ENCODE results near the gene NLGN3.
"Not testable (repeated sequence)": the region's sequence is repeated elsewhere in the genome, so short reads cannot be mapped to it uniquely, and the experiment has no call there.

Gene NLGN3

DNA sequence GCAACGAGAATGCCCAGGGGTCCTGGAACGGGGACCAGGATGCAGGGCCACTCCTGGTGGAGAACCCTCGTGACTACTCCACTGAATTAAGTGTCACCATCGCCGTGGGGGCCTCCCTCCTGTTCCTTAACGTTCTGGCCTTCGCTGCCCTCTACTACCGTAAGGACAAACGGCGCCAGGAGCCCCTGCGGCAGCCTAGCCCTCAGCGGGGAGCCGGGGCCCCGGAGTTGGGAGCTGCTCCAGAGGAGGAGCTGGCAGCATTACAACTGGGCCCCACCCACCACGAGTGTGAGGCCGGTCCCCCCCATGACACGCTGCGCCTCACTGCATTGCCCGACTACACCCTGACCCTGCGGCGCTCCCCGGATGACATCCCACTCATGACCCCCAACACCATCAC, 24.9 kb downstream of the NLGN3 start:
- WGBS, 2 experiments (ENCODE audit: insufficient coverage in 2 of 2): 90 to 92% methylated on average over 13 to 14 of the region's 22 CpGs
- no peaks in the 10 kb centered on the region for H3K36me3 ChIP-seq (ENCODE audit: control insufficient read depth, insufficient read depth, low read length)
- H3K4me3 ChIP-seq (ENCODE audit: extremely low read depth, insufficient read depth, low read length, poor library complexity, severe bottlenecking): no peak overlapping the region
- no peaks in the 10 kb centered on the region for H3K9me3 ChIP-seq (ENCODE audit: control insufficient read depth, low read length)
- H3K27ac ChIP-seq (ENCODE audit: low read depth, low read length, severe bottlenecking): no peak overlapping the region
- no peaks in the 10 kb centered on the region for H3K4me1 ChIP-seq (ENCODE audit: control insufficient read depth, insufficient read depth, low read length, poor library complexity, severe bottlenecking)

DNA sequence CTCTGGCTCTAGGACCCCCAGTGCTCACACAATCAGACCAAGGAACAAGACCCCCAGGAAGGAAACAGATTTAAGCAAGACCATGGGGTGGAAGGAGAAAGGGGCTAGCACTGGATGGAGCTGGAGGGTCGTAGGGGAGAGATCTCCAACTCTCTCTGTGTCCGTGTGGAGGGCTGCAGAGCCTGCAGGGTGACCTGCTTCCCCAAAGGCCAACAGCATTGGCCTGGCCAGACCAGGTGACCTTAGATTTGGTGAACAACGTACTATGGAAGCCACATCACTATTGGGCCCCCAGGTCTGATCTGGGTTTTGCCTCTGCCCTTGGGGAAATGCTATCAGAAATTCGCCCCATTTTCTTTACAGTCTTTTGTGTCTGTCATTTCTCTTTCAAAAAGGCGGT, 26.0 kb downstream of the NLGN3 start:
- H3K4me3 ChIP-seq (ENCODE audit: extremely low read depth, insufficient read depth, low read length, poor library complexity, severe bottlenecking): no peak overlapping the region
- H3K27ac ChIP-seq (ENCODE audit: low read depth, low read length, severe bottlenecking): no peak overlapping the region
- H3K36me3 ChIP-seq (ENCODE audit: control insufficient read depth, insufficient read depth, low read length): no peaks in the 10 kb centered on the region
- no peaks in the 10 kb centered on the region for H3K9me3 ChIP-seq (ENCODE audit: control insufficient read depth, low read length)
- WGBS, 2 experiments (ENCODE audit: insufficient coverage in 2 of 2): 84 to 100% methylated on average over 1 to 3 of the region's 5 CpGs
- no peaks in the 10 kb centered on the region for H3K4me1 ChIP-seq (ENCODE audit: control insufficient read depth, insufficient read depth, low read length, poor library complexity, severe bottlenecking)

DNA sequence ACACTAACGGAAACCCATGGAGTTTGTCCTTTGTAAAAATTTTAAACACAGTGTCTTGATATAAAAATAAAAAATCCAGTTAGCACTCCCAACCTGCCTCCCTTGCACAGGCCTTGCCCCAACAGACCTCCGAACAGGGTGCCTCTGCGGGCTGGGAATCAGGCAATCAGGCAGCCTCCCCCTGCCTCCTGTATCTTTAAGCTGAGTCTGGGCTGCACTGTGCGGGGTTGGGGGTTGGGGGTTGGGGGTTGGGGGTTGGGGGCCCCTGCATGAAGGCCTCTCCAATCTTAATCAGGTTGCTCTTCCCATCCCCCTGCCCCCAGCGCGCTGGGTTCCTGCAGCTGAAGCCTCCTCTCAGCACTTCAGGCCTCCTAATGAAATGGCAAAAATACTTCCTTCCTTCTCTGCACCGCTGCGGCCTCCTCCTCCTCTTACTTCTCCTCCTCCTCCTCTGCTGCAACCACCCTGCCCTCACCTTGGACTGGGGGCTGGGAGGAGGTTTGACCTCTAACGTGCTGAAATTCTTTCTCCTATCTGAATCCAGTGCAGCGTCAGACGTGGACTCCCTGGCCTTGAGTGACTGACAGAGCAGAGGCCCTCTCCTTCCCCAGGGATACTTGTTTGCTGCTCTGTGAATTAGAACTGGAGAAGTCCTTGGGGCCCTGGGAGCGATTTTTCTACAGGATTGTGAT, 26.6 kb downstream of the NLGN3 start:
- H3K27ac ChIP-seq (ENCODE audit: low read depth, low read length, severe bottlenecking): no peak overlapping the region

DNA sequence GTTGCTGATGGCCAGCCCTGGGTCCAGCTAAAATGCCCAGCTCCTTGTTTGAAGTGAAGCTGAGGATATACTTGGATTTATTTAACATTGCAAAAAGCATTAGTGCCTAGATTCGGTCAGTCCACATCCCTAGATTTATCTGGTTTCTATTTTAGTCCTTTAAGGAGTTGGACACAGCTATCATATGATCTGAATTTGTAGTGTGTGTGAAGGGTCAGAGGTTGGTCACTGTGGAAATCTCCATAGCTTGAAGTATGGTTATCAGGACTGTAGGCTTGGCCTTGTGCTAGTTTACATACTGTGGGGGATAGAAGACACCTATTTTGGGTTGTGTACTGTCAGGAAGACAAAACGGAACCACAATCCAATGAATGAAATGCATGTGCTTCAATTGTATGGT, 28.8 kb downstream of the NLGN3 start:
- WGBS, 2 experiments (ENCODE audit: insufficient coverage in 2 of 2): 100% methylated on average over 1 of the region's 2 CpGs
- H3K27ac ChIP-seq (ENCODE audit: low read depth, low read length, severe bottlenecking): no peak overlapping the region
- H3K4me3 ChIP-seq (ENCODE audit: extremely low read depth, insufficient read depth, low read length, poor library complexity, severe bottlenecking): no peak overlapping the region
- H3K4me1 ChIP-seq (ENCODE audit: control insufficient read depth, insufficient read depth, low read length, poor library complexity, severe bottlenecking): peaks cover 9% of the 10 kb centered on the region
- no peaks in the 10 kb centered on the region for H3K36me3 ChIP-seq (ENCODE audit: control insufficient read depth, insufficient read depth, low read length)
- no peaks in the 10 kb centered on the region for H3K9me3 ChIP-seq (ENCODE audit: control insufficient read depth, low read length)

More for the DNA sequence above, 26.6 kb downstream of the NLGN3 start:
- Histone ChIP-seq H3K4me1 (ENCODE audit: control insufficient read depth, insufficient read depth, low read length, poor library complexity, severe bottlenecking) (no peaks in the 10 kb centered on the region), H3K9me3 (ENCODE audit: control insufficient read depth, low read length) (no peaks in the 10 kb centered on the region), H3K36me3 (ENCODE audit: control insufficient read depth, insufficient read depth, low read length) (no peaks in the 10 kb centered on the region), H3K4me3 (ENCODE audit: extremely low read depth, insufficient read depth, low read length, poor library complexity, severe bottlenecking) (no peak overlapping the region)
- 10 to 20% methylated on average over 2 of the region's 12 CpGs for WGBS, 2 experiments (ENCODE audit: insufficient coverage in 2 of 2)

DNA sequence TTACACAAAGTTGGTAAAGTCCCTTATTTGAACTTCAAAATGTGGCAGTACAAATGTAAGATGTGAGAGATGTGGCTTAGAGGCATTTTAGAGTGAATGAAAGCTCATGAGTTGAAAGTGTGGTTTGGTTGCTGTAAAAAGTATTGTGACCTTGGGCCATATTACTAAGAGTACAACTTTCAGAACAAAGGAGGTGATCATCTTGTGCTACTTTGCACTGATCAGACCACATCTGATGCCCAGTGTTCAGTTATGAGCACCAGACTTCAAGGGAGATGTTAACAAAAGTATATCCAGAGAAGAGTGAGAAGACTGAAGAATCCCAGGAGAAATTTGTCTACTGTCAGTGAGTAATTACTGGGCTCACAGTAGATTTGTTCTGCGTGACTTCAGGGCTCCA, 30.2 kb downstream of the NLGN3 start:
- Histone ChIP-seq H3K9me3 (ENCODE audit: control insufficient read depth, low read length) (no peaks in the 10 kb centered on the region), H3K27ac (ENCODE audit: low read depth, low read length, severe bottlenecking) (no peak overlapping the region), H3K4me1 (ENCODE audit: control insufficient read depth, insufficient read depth, low read length, poor library complexity, severe bottlenecking) (peaks cover 9% of the 10 kb centered on the region), H3K4me3 (ENCODE audit: extremely low read depth, insufficient read depth, low read length, poor library complexity, severe bottlenecking) (no peak overlapping the region), H3K36me3 (ENCODE audit: control insufficient read depth, insufficient read depth, low read length) (no peaks in the 10 kb centered on the region)
- no CpG with 5 or more reads among the region's 1 CpG for WGBS, 2 experiments (ENCODE audit: insufficient coverage in 2 of 2)

DNA sequence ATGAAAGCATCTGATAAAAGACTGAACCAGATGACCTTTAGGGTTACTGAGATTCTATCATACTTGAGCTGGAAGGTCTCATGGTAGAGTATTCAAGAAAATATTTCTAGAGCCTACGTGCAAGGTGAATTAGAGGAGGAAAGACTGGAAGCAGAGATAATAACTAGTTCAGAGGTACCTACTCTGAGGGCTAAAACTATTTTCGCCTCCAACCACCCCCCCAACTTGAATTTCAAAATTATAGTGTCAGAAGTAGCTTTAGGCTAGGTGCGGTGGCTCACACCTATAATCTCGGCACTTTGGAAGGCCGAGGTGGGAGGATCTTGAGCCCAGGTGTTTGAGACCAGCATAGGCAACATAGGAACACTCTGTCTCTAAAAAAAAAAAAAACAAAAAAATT, 30.9 kb downstream of the NLGN3 start:
- Histone ChIP-seq H3K4me3 (ENCODE audit: extremely low read depth, insufficient read depth, low read length, poor library complexity, severe bottlenecking) (no peak overlapping the region), H3K36me3 (ENCODE audit: control insufficient read depth, insufficient read depth, low read length) (no peaks in the 10 kb centered on the region), H3K9me3 (ENCODE audit: control insufficient read depth, low read length) (no peaks in the 10 kb centered on the region), H3K4me1 (ENCODE audit: control insufficient read depth, insufficient read depth, low read length, poor library complexity, severe bottlenecking) (peaks cover 9% of the 10 kb centered on the region), H3K27ac (ENCODE audit: low read depth, low read length, severe bottlenecking) (no peak overlapping the region)
- WGBS, 2 experiments (ENCODE audit: insufficient coverage in 2 of 2): no CpG with 5 or more reads among the region's 5 CpGs

DNA sequence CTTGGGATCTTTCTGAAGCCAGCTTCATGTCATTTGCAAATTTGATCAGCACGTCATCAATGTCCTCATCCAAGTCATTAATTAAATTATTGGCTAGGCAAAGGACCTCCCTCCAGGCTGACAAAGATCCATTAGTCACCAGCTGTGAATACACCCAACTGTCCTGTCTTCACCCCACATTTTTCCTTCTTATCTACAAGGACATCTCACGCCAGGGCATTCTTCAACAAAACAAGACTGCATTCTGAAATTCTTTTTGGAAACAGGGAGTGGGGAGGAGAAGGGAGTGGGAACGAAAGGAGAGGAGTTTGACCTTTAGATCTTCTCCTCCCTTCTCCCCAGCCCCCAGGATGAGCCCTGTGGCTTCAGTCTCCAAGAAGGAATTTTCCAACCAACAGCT, 32.7 kb downstream of the NLGN3 start:
- no peak overlapping the region for H3K27ac ChIP-seq (ENCODE audit: low read depth, low read length, severe bottlenecking)
- no peak overlapping the region for H3K4me3 ChIP-seq (ENCODE audit: extremely low read depth, insufficient read depth, low read length, poor library complexity, severe bottlenecking)
- no peaks in the 10 kb centered on the region for H3K9me3 ChIP-seq (ENCODE audit: control insufficient read depth, low read length)
- WGBS, 2 experiments (ENCODE audit: insufficient coverage in 2 of 2): no CpG with 5 or more reads among the region's 3 CpGs
- H3K4me1 ChIP-seq (ENCODE audit: control insufficient read depth, insufficient read depth, low read length, poor library complexity, severe bottlenecking): peaks cover 9% of the 10 kb centered on the region
- no peaks in the 10 kb centered on the region for H3K36me3 ChIP-seq (ENCODE audit: control insufficient read depth, insufficient read depth, low read length)

DNA sequence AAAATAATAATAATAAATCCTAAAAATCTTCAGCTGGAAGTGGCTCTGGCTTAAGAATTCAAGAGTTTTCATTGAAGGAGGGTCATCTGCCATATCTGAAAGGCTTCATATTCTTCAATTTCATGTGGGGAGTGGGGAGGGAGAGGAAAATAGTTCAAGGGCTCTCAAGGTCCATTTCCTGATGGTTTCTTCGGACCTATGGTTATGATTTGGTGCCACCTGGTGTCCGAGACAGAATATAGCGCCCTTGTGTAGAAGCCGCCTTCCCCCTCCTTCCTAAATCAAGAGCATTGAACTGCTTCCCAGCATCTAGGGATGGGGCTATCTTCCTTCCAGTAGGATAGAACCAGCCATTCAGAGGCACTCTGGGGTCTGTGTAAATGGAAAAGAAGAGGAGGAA, 34.3 kb downstream of the NLGN3 start:
- Histone ChIP-seq H3K9me3 (ENCODE audit: control insufficient read depth, low read length) (no peaks in the 10 kb centered on the region), H3K27ac (ENCODE audit: low read depth, low read length, severe bottlenecking) (no peak overlapping the region), H3K36me3 (ENCODE audit: control insufficient read depth, insufficient read depth, low read length) (no peaks in the 10 kb centered on the region), H3K4me3 (ENCODE audit: extremely low read depth, insufficient read depth, low read length, poor library complexity, severe bottlenecking) (no peak overlapping the region), H3K4me1 (ENCODE audit: control insufficient read depth, insufficient read depth, low read length, poor library complexity, severe bottlenecking) (peaks cover 17% of the 10 kb centered on the region)
- WGBS, 2 experiments (ENCODE audit: insufficient coverage in 2 of 2): 0% methylated on average over 1 of the region's 4 CpGs; no CpG with 5 or more reads in 1 of the 2 experiments

DNA sequence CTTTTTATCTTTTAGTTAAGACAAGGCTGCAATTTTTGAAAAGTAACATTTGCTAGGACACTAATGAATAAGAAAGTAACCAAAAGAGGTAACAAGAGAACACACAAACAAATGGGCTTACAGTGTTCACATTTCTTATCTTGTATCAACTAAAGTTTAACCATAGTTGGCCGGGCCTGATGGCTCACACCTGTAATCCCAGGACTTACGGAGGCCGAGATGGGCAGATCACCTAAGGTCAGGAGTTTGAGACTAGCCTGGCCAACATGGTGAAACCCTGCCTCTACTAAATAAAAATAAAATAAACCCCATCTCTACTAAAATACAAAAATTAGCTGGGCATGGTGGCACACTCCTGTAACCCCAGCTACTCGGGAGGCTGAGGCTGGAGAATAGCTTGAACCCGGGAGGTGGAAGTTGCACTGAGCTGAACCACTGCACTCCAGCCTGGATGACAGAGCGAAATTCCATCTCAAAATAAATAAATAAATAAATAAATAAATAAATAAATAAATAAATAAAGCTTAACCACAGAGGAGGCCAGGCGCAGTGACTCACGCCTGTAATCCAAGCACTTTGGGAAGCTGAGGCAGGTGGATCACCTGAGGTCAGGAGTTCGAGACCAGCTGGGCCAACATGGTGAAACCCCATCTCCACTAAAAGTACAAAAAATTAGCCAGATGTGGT, 36.1 kb downstream of the NLGN3 start:
- not testable (repeated sequence) for H3K4me3 ChIP-seq (ENCODE audit: extremely low read depth, insufficient read depth, low read length, poor library complexity, severe bottlenecking); H3K27ac ChIP-seq (ENCODE audit: low read depth, low read length, severe bottlenecking)
- WGBS, 2 experiments (ENCODE audit: insufficient coverage in 2 of 2): 62% methylated on average over 3 of the region's 9 CpGs; no CpG with 5 or more reads in 1 of the 2 experiments

DNA sequence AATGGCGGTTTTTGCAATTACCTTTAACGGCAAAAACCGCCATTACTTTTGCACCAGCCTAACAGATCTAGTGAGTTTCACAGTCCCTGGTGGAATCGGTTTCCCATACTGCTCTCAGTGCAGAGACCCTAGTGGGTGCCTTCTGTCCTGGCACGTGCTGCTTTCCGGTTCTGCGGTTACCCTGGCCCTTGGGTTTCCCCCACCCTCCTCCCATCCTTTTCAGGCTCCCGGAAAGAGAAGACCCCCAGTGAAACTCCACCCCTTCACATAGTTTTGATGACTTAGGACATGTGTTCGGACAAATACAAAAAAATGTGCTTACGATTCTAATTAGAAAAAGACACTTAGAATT, 36.9 kb downstream of the NLGN3 start:
- Histone ChIP-seq H3K4me3 (ENCODE audit: extremely low read depth, insufficient read depth, low read length, poor library complexity, severe bottlenecking) (peak overlapping the region; percentile 22), H3K27ac (ENCODE audit: low read depth, low read length, severe bottlenecking) (peak overlapping the region; percentile 76), H3K36me3 (ENCODE audit: control insufficient read depth, insufficient read depth, low read length) (no peaks in the 10 kb centered on the region), H3K4me1 (ENCODE audit: control insufficient read depth, insufficient read depth, low read length, poor library complexity, severe bottlenecking) (peaks cover 17% of the 10 kb centered on the region), H3K9me3 (ENCODE audit: control insufficient read depth, low read length) (no peaks in the 10 kb centered on the region)
- WGBS, 2 experiments (ENCODE audit: insufficient coverage in 2 of 2): 50% methylated on average over 1 of the region's 10 CpGs; no CpG with 5 or more reads in 1 of the 2 experiments

More for the DNA sequence above, 36.1 kb downstream of the NLGN3 start:
- H3K4me1 ChIP-seq (ENCODE audit: control insufficient read depth, insufficient read depth, low read length, poor library complexity, severe bottlenecking): peaks cover 17% of the 10 kb centered on the region
- not testable (repeated sequence) for H3K36me3 ChIP-seq (ENCODE audit: control insufficient read depth, insufficient read depth, low read length); H3K9me3 ChIP-seq (ENCODE audit: control insufficient read depth, low read length)

All from mesodermal cell (in vitro differentiated cells).